Measurements from ENCODE around the gene NANOGP8.
"Not testable (repeated sequence)": the region's sequence is repeated elsewhere in the genome, so short reads cannot be mapped to it uniquely, and the experiment has no call there.

Gene NANOGP8

GRCh38 chr15:35085176-35085919 is at the start of gene NANOGP8:
Gene NANOGP8, minus strand, starts transcription at chr15:35085295. Its CDS starts 185 bp downstream, at chr15:35085110.
- not testable (repeated sequence) for H3K4me1 ChIP-seq, H3K36me3 ChIP-seq, H3K27ac ChIP-seq, H4K20me1 ChIP-seq, H3K9ac ChIP-seq, H3K4me2 ChIP-seq, H3K27me3 ChIP-seq, H3K4me3 ChIP-seq
- peaks cover 16 to 22% (median 19%) of the 10 kb centered on the region in 11 experiments for H3K9me3 ChIP-seq (replicated peaks in 1 of 11)

GRCh38 chr15:35134299-35134698 is 49.2 kb upstream of the NANOGP8 start:
- no peak for TF ChIP-seq Cebpa-rat (IDR thresholded peaks at IDR 0.05)
- Histone ChIP-seq H3K27ac (no peak overlapping the region), H3K4me1 (no peaks in the 10 kb centered on the region), H4K20me1 (no peaks in the 10 kb centered on the region), H3K36me3 (no peaks in the 10 kb centered on the region), H3K4me2 (no peak overlapping the region), H3K27me3 (no peaks in the 10 kb centered on the region), H3K4me3 (no peak overlapping the region), H3K9me3 (replicated peaks in 1 of 11) (peaks cover 0 to 7% (median 0%) of the 10 kb centered on the region in 11 experiments; a peak in 1 of 22 replicates), H3K9ac (no peak overlapping the region)

- no peaks in the 10 kb centered on the region for H3K36me3 ChIP-seq
- no peaks in the 10 kb centered on the region for H3K27me3 ChIP-seq
- peaks cover 0 to 7% (median 0%) of the 10 kb centered on the region in 11 experiments; a peak in 1 of 22 replicates for H3K9me3 ChIP-seq (replicated peaks in 1 of 11)
- no peak overlapping the region for H3K27ac ChIP-seq
- TF ChIP-seq Cebpa-rat (IDR thresholded peaks at IDR 0.05): no peak
- no peak overlapping the region for H3K4me2 ChIP-seq
- no peak overlapping the region for H3K9ac ChIP-seq
- H3K4me3 ChIP-seq: no peak overlapping the region
- H3K4me1 ChIP-seq: no peaks in the 10 kb centered on the region
- H4K20me1 ChIP-seq: no peaks in the 10 kb centered on the region
Observed at GRCh38 chr15:35130245-35130644, 45.1 kb upstream of the NANOGP8 start.

GRCh38 chr15:35129361-35129760 is 44.3 kb upstream of the NANOGP8 start:
- H3K9ac ChIP-seq: no peak overlapping the region
- H3K9me3 ChIP-seq (replicated peaks in 1 of 11): peaks cover 0 to 7% (median 0%) of the 10 kb centered on the region in 11 experiments; a peak in 1 of 22 replicates
- H3K36me3 ChIP-seq: no peaks in the 10 kb centered on the region
- no peak overlapping the region for H3K27ac ChIP-seq
- H3K27me3 ChIP-seq: no peaks in the 10 kb centered on the region
- TF ChIP-seq Cebpa-rat (IDR thresholded peaks at IDR 0.05): no peak
- no peak overlapping the region for H3K4me3 ChIP-seq
- H3K4me1 ChIP-seq: no peaks in the 10 kb centered on the region
- H3K4me2 ChIP-seq: no peak overlapping the region
- no peaks in the 10 kb centered on the region for H4K20me1 ChIP-seq

GRCh38 chr15:35127717-35128116 is 42.6 kb upstream of the NANOGP8 start:
- no peaks in the 10 kb centered on the region for H3K36me3 ChIP-seq
- no peak overlapping the region for H3K9ac ChIP-seq
- TF ChIP-seq Cebpa-rat (IDR thresholded peaks at IDR 0.05): no peak
- H3K4me1 ChIP-seq: no peaks in the 10 kb centered on the region
- H4K20me1 ChIP-seq: no peaks in the 10 kb centered on the region
- peaks cover 0 to 7% (median 0%) of the 10 kb centered on the region in 11 experiments; a peak in 1 of 22 replicates for H3K9me3 ChIP-seq (replicated peaks in 1 of 11)
- no peak overlapping the region for H3K4me3 ChIP-seq
- H3K4me2 ChIP-seq: no peak overlapping the region
- no peak overlapping the region for H3K27ac ChIP-seq
- H3K27me3 ChIP-seq: no peaks in the 10 kb centered on the region

- H3K4me3 ChIP-seq: no peak overlapping the region
Observed at GRCh38 chr15:35126236-35126635, 41.1 kb upstream of the NANOGP8 start.

GRCh38 chr15:35123743-35124142 is 38.6 kb upstream of the NANOGP8 start:
- Histone ChIP-seq H3K9ac (no peak overlapping the region), H3K4me2 (no peak overlapping the region)

More at GRCh38 chr15:35126236-35126635, 41.1 kb upstream of the NANOGP8 start:
- Histone ChIP-seq H3K4me2 (no peak overlapping the region), H3K36me3 (no peaks in the 10 kb centered on the region), H3K27ac (no peak overlapping the region), H3K9me3 (replicated peaks in 1 of 11) (peaks cover 0 to 7% (median 4%) of the 10 kb centered on the region in 11 experiments; a peak in 6 of 22 replicates), H4K20me1 (no peaks in the 10 kb centered on the region), H3K4me1 (no peaks in the 10 kb centered on the region), H3K27me3 (no peaks in the 10 kb centered on the region), H3K9ac (no peak overlapping the region)
- no peak for TF ChIP-seq Cebpa-rat (IDR thresholded peaks at IDR 0.05)

GRCh38 chr15:35121611-35122359 is 36.7 kb upstream of the NANOGP8 start:
- Histone ChIP-seq H3K9me3 (replicated peaks in 1 of 11) (peaks cover 0 to 7% (median 4%) of the 10 kb centered on the region in 11 experiments; a peak in 6 of 22 replicates), H3K4me1 (no peaks in the 10 kb centered on the region), H3K4me3 (no peak overlapping the region), H3K27ac (no peak overlapping the region), H4K20me1 (no peaks in the 10 kb centered on the region), H3K27me3 (no peaks in the 10 kb centered on the region), H3K4me2 (no peak overlapping the region), H3K9ac (no peak overlapping the region), H3K36me3 (no peaks in the 10 kb centered on the region)
- TF ChIP-seq Cebpa-rat (IDR thresholded peaks at IDR 0.05): no peak

More at GRCh38 chr15:35123743-35124142, 38.6 kb upstream of the NANOGP8 start:
- no peaks in the 10 kb centered on the region for H4K20me1 ChIP-seq
- peaks cover 0 to 7% (median 4%) of the 10 kb centered on the region in 11 experiments; a peak in 6 of 22 replicates for H3K9me3 ChIP-seq (replicated peaks in 1 of 11)
- H3K36me3 ChIP-seq: no peaks in the 10 kb centered on the region
- no peak overlapping the region for H3K4me3 ChIP-seq
- no peaks in the 10 kb centered on the region for H3K27me3 ChIP-seq
- TF ChIP-seq Cebpa-rat (IDR thresholded peaks at IDR 0.05): no peak
- H3K27ac ChIP-seq: no peak overlapping the region
- H3K4me1 ChIP-seq: no peaks in the 10 kb centered on the region

GRCh38 chr15:35120173-35120572 is 35.1 kb upstream of the NANOGP8 start:
- H3K27ac ChIP-seq: no peak overlapping the region
- no peaks in the 10 kb centered on the region for H3K27me3 ChIP-seq
- H4K20me1 ChIP-seq: no peaks in the 10 kb centered on the region
- no peak overlapping the region for H3K4me3 ChIP-seq
- no peaks in the 10 kb centered on the region for H3K4me1 ChIP-seq
- no peaks in the 10 kb centered on the region for H3K36me3 ChIP-seq
- no peak overlapping the region for H3K4me2 ChIP-seq
- TF ChIP-seq Cebpa-rat (IDR thresholded peaks at IDR 0.05): no peak
- no peak overlapping the region for H3K9ac ChIP-seq
- peaks cover 0 to 7% (median 4%) of the 10 kb centered on the region in 11 experiments; a peak in 6 of 22 replicates for H3K9me3 ChIP-seq (replicated peaks in 1 of 11)
